RKO (cell line): ENCODE data around the gene USP11.

Experiments
- DNase-seq: peaks from one replicate; pipeline ENCODE4 v3.0.0-alpha.2; 2016; ENCODE audit warnings: low spot score

USP11 gene

DNA sequence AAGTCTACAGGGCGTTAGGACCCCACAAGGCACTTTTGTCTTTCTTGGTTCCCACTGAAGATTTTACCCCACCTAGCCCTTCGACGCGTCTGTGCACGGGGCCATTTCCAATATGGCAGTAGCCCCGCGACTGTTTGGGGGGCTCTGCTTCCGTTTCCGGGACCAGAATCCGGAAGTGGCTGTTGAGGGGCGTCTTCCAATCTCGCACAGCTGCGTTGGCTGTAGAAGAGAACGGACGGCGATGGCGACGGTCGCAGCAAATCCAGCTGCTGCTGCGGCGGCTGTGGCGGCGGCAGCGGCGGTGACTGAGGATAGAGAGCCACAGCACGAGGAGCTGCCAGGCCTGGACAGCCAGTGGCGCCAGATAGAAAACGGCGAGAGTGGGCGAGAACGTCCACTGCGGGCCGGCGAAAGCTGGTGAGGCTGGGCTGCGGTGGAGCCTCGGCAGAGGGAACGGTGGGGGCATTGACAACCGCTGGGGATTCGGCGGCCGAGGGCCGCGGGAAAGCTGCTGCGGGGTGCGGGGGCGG lies at the start of gene USP11:
Gene USP11 (plus strand): TSS at position 207 of the 530 bp plus-strand sequence. CDS start 35 bp downstream, at position 242.
- DNase-seq = peak; percentile 55

DNA sequence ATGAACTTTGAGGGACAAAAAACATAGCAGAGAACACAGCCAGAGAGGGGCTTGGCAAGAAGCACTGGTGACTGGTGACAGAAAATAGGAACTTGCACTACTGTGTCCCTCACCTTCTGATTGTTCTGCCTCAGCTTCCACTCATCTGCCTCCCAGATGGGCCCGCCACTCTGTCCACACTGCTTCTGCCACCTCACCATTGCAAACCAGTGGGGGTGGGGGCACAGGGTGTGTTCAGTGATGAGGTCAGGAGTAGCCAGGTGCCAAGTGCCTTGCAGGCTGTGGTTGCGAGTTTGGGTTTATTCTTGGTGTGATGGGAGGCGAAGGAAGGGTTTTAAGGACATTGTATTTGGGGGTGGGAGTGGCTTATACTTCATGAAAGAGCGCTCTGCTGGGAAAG lies 48.3 kb upstream of the USP11 start:
- DNase-seq = no peak

DNA sequence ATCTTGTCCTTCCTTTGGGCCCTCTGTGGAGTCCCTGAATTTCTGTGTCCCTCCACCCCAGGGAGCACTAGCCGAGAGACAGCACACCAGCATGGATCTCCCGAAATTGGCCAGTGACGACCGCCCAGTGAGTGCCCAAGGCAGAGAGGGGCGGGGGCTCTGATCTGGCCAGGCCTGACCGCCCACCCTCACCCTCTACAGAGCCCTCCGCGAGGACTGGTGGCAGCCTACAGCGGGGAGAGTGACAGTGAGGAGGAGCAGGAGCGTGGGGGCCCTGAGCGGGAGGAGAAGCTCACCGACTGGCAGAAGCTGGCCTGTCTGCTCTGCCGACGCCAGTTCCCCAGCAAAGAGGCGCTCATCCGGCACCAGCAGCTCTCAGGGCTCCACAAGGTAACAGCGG lies 47.6 kb upstream of the USP11 start:
- DNase-seq = no peak

DNA sequence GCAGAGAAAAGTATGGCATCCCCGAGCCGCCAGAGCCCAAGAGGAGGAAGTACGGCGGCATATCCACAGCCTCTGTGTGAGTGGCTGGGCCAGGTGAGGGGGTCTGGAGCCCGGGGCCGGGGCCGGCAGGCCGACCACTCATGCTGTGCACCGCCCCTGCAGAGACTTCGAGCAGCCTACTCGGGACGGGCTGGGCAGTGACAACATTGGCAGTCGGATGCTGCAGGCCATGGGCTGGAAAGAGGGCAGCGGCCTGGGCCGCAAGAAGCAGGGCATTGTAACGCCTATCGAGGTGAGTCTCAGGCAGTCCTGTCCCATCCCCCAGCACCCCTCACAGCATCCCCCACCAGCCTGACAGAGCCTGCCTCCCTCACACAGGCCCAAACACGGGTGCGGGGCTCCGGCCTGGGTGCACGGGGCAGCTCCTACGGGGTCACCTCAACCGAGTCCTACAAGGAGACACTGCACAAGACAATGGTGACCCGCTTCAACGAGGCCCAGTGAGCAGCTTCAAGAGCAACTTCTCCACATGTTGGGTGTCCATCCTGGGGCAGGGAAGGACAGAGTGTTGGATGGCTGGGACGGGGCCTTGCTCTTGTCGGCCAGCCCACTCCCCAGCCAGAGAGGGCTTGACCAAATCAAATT lies 46.6 kb upstream of the USP11 start:
- DNase-seq = no peak

DNA sequence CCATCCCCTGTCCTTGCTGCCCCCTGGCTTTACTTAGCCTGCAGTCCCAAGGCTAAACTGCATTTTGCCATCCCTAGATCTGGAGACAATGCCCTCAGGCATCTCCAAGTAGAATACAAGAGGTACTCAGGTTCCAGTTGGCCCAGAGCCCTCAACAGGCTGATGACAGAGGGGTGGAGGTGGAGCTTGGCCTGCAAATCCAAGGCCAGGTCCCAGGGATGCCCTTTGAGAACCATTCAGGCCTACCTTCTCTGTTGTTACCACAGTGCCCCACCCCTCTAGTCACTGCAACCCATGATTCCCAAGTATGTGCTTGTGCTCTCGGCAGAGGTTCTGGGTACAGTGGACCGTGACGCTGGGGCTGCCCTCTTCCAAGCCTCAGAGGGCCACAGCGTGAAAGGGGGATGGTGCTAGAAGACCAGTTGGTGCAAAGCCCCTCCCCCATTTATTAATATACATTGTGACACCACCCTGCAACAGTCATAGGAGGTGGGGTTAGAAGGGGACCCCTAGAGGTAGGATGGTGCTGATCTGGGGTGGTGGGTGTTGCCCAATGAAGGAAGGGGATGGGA lies 45.6 kb upstream of the USP11 start:
- no peak for DNase-seq

DNA sequence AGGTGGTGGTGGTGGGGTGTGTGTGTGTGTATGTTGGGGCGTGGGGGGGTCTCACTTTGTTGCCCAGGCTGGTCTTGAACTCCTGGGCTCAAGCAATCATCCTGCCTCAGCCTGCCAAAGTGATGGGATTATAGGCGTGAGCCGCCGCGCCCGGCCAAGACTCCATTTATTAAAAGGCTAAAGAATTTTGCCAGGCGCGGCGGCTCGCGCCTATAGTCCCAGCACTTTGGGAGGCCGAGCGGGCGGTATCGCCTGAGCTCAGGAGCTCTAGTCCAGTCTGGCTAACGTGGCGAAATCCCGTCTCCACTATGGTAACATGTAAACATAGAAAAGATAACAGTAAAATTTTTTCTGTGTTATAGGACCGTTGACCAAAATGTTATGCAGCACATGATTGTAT lies 42.9 kb upstream of the USP11 start:
- no peak for DNase-seq

DNA sequence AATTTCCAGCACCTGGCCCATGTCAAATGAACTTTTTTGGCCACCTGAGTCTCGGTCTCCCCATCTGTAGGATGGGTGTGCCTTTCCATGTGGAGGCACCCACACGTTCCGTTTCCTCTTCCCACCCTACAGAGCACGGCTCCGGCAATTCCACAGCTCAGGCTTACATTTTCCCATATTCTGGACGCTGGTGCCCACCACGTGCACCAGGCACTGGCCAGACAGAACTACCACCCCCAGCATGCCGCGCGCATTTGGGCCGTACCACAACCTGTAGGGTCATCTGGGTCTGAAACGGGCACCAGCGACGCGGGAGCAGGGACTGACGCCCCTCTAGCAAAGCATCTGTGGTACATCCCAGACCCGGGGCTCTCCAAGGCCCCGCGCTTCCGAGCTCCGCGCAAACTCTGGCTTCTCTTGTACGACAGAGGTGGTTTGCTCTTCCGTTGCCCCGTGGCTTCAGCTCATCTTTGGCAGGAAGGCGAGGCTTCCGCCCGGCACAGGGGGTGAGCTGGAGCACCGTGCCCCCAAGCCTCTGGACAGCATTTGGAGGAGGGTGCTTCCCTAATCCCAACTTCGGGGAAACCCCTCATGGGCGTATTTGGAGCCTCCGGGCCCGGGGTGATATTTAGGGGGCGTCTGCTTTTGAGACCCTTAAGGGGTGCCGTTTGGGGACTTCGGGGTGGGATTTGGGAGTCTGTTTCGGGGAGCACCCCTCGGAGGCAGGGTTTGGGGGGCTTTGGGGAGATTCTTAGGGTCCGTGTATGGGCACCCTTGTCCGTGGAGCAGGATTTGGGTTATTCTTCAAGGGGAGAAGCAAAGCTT lies 42.2 kb upstream of the USP11 start:
- DNase-seq = peak; percentile 95

DNA sequence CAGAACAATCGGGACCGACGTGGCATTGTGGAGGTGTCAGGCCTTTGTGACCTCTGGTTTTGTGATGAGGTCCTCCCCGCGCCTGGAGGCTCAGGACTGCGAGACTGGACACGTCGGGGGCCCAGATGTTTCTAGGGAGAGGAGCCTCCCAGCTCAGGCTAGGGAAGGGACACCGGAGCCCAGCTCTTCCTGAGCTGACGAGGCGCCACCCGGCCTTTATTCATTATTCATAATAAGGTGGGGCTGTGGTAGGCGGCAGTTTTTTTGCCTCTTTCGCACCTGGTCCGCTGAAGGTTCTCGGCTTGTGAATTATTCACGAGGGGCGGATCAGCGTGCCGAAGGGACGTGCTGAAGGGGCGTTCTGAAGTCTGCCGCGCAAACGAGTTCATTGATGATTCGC lies 41.5 kb upstream of the USP11 start:
- DNase-seq = peak; percentile 34

DNA sequence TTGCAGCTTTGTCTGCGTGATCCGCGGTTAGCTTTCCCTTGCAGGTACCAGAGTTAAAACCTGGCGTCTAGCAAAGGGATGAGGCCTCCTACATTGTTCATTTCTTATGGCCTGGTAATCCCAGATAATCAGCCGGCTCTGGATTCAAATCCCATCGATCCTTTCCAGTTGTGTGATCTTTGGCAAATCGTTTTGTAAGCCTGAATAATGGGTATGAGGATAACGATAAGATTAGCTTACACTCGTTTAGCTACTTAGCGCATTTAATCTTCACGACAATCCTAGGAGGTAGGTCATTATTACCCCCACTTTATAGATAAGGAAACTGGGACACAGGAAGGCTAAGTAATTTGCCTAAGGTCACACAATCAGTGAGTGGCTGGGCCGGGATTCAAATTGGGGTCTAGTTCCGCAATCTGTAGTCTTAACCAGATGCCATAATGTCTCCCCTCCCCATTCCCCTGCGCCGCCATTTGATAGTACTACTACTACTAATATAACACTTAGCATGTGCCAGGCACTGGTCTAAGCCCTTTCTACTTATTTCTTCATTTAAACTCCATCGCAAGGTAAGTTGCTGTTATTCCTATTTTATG lies 40.9 kb upstream of the USP11 start:
- DNase-seq = peak; percentile 36

DNA sequence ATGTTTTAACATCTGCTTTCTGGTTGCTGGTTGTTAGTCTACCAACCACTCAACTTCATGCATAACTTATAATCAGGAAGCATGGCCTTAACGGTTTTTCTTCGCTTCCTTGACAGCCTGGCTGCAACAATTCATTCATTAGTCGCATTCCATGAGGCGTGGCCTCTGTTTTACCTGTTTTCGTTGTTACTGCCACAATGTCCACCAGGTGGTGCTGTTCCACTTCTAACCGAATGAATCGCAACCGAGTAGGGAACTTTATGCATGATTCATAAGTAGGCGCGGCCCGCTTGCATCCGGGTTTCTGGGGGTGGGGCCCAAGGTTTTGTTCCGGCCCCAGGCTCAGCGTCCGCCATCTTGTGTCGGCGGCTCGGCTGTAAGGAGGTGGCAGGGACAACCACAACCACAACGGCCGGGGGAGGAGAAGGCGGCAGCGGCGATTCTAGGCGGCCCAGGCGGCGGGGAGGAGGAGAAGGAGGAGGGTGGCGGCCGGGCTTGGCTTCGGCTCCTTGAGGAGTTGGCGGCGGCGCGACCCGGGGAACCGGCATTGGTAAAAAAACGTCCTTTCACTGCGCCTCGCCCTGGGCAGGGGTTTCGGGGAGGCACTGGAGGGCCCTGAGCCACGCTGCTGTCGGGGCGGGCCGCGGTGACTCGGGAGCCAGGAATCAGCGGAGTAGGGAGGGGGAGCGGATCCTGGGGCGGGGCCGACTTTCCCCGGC lies 39.2 kb upstream of the USP11 start, which contains the start of gene UBA1:
Gene UBA1 (plus strand): TSS at position 355 of the 719 bp plus-strand sequence. CDS start 4,974 bp downstream, outside the sequence.
- DNase-seq = peak; percentile 97

DNA sequence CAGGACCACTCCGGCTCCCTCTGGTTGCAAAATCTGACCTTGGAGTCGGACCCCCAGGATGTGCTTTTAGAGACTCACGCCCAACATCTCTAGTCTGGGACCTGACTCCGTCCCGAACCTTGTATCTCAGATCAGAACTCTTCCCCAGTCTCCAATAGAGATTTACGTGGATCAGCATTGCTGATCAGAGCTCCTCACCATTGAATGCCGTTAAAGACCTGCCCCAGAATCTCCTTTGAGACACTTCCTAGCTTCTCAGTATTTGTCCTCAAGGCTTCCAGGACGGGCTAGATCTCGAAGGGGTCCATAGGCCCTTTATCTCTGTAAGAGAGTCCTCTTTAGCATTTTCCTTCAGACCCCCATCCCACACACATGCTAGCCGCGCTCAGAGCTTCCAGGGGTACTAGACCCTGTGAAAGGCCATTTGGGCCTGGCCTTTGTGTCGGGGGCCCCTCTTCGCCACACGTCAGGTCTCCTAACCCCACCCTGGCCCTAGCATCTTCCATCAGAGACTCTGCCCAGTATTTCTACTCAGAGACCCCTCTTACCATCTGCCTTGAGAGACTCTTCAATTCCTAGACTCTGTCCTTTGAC lies 38.5 kb upstream of the USP11 start:
- DNase-seq = peak; percentile 26

DNA sequence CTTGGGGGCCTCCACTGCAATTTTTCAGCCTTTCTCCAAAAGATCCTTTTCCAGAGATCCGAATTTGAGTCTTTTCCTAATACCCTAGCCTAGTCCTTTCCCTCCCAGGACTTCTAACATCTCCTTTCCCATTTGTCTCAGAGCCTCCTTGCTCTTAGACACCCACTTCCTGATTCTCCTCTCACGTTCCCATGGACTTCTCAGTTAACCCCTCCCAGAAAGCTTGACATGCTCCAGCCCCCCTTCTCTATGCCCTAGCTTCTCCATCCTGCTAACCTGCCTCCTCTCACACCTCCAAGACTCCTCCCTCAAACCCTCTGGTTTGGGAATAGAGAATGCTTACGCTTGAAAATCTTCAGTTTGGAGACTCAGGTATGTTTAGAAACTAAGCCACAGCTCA lies 36.7 kb upstream of the USP11 start:
- DNase-seq = no peak

DNA sequence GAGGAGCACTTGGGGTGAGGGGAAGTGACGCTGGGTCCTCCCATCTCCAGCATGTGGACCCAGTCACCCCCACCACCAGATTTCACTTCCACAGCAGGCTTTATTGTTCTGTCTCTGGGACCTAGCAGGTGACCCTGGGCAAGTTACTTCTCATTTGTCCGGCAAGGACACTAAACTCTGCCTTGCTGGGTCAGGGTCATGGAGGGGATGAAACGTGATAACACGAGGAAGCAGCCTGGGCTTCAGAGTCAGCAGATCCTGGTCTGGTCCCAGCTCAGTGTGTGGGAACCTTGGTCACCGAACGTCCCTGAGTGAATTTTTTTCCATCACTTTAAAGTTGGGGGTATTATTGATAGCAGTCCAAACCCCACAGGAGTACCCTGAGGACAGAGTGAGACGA lies 35.3 kb upstream of the USP11 start:
- DNase-seq = no peak

DNA sequence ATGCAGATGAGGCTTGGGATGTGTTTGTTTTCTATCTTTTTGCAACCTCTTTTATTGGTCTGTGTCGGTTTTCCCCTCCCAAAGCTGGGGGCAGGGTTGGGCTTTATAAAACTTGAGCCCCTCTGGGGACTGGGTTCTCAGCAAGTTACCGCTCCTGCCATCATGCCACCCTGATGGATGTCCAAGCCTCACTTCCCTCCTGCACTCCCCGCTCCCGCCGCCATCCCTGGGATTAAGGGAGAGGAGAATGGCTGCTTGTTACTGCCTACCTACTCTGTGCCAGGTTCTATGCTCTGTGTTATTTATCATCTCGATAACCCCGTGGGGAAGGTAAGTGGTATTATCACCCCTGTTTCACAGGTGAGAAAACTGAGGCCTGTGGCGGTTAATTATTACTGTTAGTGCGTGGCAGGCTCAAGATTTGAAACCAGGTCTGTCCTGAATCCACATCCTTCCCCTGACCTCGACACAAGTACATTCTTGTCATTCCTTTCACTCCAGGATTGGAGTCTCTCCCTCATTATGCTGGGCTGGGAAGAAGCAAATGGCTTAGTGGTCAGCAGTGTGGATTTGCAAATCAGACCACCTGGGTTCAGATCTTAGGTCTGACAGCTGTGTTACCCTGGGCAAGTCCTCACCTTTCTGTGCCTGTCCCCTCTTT lies 34.7 kb upstream of the USP11 start:
- DNase-seq = no peak

DNA sequence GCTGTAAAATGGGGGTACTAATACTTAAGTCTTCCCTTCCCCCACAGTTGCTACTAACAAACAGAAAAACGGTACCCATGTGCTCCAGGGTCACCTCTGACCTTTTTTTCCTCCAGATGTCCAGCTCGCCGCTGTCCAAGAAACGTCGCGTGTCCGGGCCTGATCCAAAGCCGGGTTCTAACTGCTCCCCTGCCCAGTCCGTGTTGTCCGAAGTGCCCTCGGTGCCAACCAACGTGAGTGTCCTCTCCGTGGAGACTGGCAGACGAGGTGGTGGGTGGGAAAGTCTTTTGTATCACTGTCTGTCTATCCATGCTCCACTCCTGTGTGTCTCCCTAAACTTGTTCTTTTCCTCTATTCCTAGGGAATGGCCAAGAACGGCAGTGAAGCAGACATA lies 34.1 kb upstream of the USP11 start:
- no peak for DNase-seq

DNA sequence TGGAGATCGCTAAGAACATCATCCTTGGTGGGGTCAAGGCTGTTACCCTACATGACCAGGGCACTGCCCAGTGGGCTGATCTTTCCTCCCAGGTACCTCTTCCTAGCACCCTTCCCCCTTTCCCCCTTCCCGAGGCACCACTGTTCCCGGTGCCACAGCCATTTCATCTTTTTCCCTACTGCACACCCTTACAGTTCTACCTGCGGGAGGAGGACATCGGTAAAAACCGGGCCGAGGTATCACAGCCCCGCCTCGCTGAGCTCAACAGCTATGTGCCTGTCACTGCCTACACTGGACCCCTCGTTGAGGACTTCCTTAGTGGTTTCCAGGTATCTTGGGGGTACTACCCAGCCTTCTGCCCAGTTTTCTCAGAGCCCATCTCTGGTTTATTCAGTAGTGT lies 33.5 kb upstream of the USP11 start:
- DNase-seq = no peak

DNA sequence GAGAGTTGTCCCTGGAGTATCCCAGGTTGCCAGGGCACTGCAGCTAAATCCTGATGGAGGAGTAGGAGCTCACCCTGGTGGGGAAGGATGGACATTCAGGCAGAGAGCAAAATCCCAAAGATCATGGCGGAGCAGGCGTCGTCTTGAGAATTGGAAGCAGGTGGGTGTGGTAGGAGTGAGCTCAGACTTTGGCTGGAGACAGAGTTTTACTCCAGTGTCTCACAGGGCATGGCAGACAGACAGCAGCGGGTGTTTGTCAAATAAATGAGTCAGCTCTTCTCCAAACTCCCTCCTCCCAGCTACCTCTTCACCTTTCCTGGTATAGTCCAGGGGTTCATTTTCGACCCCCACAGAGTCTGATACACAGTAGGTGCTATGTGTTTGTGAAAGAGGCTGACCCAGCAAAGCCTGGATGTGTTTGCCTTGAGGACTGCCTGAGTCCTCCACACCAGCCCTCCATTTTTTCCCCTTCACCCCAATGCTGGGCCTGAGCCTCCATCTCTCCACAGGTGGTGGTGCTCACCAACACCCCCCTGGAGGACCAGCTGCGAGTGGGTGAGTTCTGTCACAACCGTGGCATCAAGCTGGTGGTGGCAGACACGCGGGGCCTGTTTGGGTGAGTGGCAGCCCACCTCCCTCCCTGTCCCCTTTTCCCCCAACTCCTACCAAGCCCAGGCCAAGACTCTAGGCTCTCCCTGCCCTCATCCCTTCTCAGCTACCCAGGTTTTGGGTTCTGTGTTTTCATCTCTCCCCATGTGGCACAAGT lies 32.2 kb upstream of the USP11 start:
- peak; percentile 47 for DNase-seq

DNA sequence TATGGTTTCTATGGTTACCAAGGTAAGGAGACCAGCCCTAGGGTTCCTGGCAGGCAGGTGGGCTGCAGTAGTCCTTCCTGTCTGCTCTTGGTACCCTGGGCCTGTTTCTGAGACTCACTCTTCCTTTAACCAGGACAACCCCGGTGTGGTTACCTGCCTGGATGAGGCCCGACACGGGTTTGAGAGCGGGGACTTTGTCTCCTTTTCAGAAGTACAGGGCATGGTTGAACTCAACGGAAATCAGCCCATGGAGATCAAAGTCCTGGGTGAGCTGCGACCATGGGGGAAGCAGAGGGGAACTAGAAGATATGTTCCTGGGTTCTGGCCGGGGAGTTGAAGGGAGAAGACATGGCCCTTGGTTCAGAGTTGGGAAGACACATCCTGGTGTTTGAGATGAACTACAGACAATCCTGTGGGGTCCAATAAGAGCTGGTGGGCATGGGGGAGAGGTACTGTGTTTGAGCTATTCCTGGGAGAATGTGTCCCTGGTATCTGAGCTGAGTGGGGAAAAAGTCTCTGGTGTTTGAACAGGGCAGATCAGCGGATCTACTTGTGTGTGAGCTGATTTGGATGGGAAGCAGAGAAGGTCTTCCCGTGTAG lies 31.4 kb upstream of the USP11 start:
- no peak for DNase-seq

DNA sequence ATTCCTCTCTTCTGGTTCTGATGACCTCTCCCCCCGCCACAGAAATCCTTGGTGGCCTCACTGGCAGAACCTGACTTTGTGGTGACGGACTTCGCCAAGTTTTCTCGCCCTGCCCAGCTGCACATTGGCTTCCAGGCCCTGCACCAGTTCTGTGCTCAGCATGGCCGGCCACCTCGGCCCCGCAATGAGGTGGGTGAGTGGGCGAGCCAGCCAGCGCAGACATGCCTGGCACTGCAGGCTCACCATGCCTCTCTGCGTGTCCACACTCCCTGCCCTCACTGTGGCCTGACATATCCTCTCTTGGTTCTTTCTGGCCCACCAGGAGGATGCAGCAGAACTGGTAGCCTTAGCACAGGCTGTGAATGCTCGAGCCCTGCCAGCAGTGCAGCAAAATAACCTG lies 30.5 kb upstream of the USP11 start:
- DNase-seq = no peak

DNA sequence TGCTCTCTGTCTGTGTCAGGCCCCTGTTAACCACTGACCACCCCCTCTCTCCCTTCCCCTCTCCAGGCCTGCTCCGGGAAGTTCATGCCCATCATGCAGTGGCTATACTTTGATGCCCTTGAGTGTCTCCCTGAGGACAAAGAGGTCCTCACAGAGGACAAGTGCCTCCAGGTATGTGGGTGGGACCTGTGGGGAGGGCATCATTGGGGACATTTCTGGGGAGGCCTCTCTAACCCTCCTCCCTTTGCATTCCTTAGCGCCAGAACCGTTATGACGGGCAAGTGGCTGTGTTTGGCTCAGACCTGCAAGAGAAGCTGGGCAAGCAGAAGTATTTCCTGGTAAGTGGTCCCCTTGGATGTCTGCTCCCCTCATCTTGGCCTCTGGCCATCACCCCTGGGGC lies 29.9 kb upstream of the USP11 start:
- no peak for DNase-seq
